Putamen (tissue), 1 donor: ENCODE measurements around the gene CD14.
"Not testable (repeated sequence)": the region's sequence is repeated elsewhere in the genome, so short reads cannot be mapped to it uniquely, and the experiment has no call there.

Experiments
- DNase-seq: peaks from one replicate; pipeline ENCODE4 v3.0.0-alpha.2; 2016; ENCODE audit warnings: low spot score

The CD14 gene

DNA sequence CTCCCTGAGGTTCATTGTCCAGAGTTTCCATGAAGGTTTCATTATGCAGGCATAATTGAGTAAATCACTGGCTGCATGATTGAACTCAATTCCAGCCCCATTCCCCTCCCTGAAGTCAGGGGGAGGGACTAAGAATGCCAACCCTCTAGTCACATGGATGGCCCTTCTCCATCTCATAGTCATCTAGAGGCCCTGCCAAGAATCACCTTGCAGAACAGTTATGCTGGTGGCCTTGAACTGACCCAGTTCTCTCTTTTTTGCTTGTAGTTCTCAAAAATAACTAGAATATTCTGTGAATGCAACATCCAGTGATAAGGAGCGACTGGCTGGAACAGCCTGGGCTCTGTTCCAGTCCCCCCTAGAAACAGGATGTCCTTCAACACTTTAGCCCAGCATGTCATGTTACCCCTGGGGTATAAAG lies 36.6 kb downstream of the CD14 start:
- DNase-seq = no peak

DNA sequence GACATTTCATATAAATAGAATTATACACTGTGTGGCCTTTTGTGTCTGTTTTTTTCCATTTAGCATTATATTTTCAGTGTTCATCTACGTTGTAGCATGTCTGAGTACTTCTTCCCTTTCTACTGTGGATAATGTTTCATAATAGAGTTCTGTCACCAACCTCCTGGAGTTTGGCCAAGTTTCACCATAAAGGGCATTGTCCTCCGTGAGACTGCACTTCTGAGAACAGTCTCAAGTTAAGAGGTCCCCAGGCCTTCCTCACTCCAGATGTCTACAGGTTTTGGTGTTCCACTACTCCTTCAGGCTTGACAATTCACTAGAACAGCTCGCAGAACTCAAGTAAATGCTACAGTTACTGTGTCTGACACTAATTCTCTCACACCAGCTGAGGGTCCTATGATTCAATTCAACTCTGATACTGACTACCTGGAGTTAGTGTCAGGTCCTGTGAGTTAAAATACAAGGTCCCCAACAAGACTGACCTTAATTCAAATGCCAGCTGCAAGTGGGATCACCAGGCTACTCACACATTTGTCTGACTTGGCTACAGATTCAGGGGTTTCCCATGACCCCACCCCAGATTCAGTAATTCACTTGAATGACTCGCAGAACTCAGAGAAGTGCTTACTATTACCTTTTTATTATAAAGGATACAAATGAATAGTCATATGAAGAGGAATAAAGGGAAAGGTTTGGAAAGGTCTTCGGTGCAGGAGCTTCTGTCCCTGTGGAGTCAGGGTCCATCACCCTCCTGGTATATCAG lies 37.3 kb downstream of the CD14 start:
- DNase-seq = peak; percentile 47

DNA sequence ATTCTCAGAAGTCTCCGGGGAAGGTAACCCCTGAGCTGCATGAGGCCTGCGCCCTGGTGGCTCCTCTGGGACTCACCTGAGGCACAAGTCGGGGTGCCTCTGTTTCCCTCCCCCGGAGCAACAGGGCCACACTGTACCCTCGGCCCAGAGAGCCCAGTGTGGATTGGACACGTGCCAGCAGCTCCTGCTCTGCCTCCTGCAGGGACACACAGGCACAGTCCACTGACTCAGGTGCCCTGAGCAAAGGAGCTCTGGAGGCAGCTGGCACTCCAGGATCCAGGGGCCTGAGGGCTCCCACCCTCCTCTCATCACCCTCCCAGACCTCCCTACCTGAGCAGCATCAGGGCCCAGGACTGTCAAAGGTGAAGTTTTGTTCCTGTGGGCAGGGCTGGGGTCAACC lies 38.8 kb downstream of the CD14 start:
- DNase-seq = no peak

- not testable (repeated sequence) for DNase-seq
Measured at GRCh38 chr5:140593070-140593469, 39.9 kb downstream of the CD14 start.

GRCh38 chr5:140591747-140592372 lies 41.1 kb downstream of the CD14 start:
- no peak for DNase-seq

- no peak for DNase-seq
Measured at GRCh38 chr5:140590861-140591260, 42.1 kb downstream of the CD14 start.

- no peak for DNase-seq
Measured at GRCh38 chr5:140588311-140589070, 44.5 kb downstream of the CD14 start.

DNA sequence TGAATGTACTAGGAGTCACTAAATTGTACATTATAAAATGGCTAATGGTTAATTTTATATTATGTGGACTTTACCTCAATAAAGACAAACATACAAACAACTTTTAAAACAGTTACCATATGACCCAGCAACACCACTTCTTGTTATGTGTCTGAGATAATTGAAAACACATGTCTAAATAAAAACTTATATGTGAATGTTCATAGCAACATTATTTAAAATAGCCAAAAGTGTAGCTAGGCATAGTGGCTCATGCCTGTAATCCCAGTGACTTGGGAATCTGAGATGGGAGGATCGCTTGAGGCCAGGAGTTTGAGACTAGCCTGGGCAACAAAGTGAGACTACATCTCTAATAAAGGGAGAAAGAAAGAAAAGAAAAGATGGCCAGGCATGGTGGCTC lies 45.5 kb downstream of the CD14 start:
- no peak for DNase-seq
